Mesenchymal stem cell (in vitro differentiated cells and primary cell): Measurements from ENCODE around the gene TAF1A.

Experiments used
- DNase-seq: peaks from one replicate; pipeline ENCODE4 v3.0.0-alpha.2; 2013
- H2AFZ ChIP-seq: one replicate; pipeline ENCODE4 v1.6.1; 2013; ENCODE audit warnings: low read depth, mild to moderate bottlenecking, control low read depth, inconsistent platforms, low read length, moderate library complexity
- H2AK5ac ChIP-seq: 2 replicates; pipeline ENCODE4 v1.6.1; 2013; ENCODE audit warnings: low read length, moderate library complexity, mild to moderate bottlenecking, inconsistent platforms; ENCODE audit not compliant: severe bottlenecking
- H2BK120ac ChIP-seq: one replicate; pipeline ENCODE4 v1.6.1; 2013; ENCODE audit warnings: low read depth, mild to moderate bottlenecking, inconsistent platforms, low read length, moderate library complexity
- H2BK12ac ChIP-seq, 2 experiments: one replicate each; pipeline ENCODE4 v1.6.1; 2013; ENCODE audit warnings: inconsistent platforms in 2 of 2, low read length in 2 of 2, mild to moderate bottlenecking in 2 of 2, moderate library complexity in 2 of 2, control low read depth in 1 of 2
- H2BK15ac ChIP-seq: one replicate; pipeline ENCODE4 v1.6.1; 2013; ENCODE audit warnings: mild to moderate bottlenecking, low read depth, inconsistent platforms; ENCODE audit not compliant: poor library complexity, severe bottlenecking
- H2BK5ac ChIP-seq: 2 replicates; pipeline ENCODE4 v1.6.1; 2013; ENCODE audit warnings: low read depth, mild to moderate bottlenecking, low read length, control low read depth, inconsistent platforms; ENCODE audit not compliant: poor library complexity, severe bottlenecking
- H3K14ac ChIP-seq, 2 experiments: one replicate each; pipeline ENCODE4 v1.6.1; 2013; ENCODE audit warnings: inconsistent platforms in 2 of 2, low read length in 2 of 2, control low read depth in 1 of 2, mild to moderate bottlenecking in 1 of 2, moderate library complexity in 1 of 2
- H3K18ac ChIP-seq, 2 experiments: one replicate each; pipeline ENCODE4 v1.6.1; 2013; ENCODE audit warnings: inconsistent platforms in 2 of 2, low read length in 2 of 2, control low read depth in 1 of 2, low read depth in 1 of 2, mild to moderate bottlenecking in 1 of 2
- H3K23ac ChIP-seq, 2 experiments: one replicate each; pipeline ENCODE4 v1.6.1; 2013; ENCODE audit warnings: inconsistent platforms in 2 of 2, low read length in 2 of 2, mild to moderate bottlenecking in 2 of 2, moderate library complexity in 2 of 2, control low read depth in 1 of 2
- H3K27ac ChIP-seq: 2 replicates; pipeline ENCODE4 v1.5.1; 2013; ENCODE audit warnings: mild to moderate bottlenecking, moderate library complexity, low read length, control low read depth, inconsistent platforms; ENCODE audit not compliant: poor library complexity, severe bottlenecking
- H3K27me3 ChIP-seq, 2 experiments: 2 replicates each; pipeline versions ENCODE4 v1.6.1 to v1.7.0; 2013; ENCODE audit warnings: low read length in 2 of 2, mild to moderate bottlenecking in 2 of 2, moderate library complexity in 2 of 2, control low read depth in 1 of 2, inconsistent platforms in 1 of 2; ENCODE audit not compliant: control insufficient read depth in 1 of 2, insufficient read depth in 1 of 2
- H3K36me3 ChIP-seq, 2 experiments: 2 replicates each; pipeline versions ENCODE4 v1.6.1 to v1.7.0; 2013; ENCODE audit warnings: low read length in 2 of 2, control low read depth in 1 of 2, inconsistent platforms in 1 of 2, low read depth in 1 of 2, mild to moderate bottlenecking in 1 of 2; ENCODE audit not compliant: insufficient read depth in 2 of 2, control insufficient read depth in 1 of 2
- H3K4ac ChIP-seq, 2 experiments: one replicate each; pipeline ENCODE4 v1.6.1; 2013; ENCODE audit warnings: inconsistent platforms in 2 of 2, low read length in 2 of 2, mild to moderate bottlenecking in 2 of 2, moderate library complexity in 2 of 2, control low read depth in 1 of 2, low read depth in 1 of 2
- H3K4me1 ChIP-seq: 2 replicates; pipeline ENCODE4 v1.6.1; 2013; ENCODE audit warnings: low read depth, low read length, control low read depth; ENCODE audit not compliant: control insufficient read depth, insufficient read depth
- H3K4me2 ChIP-seq: 2 replicates; pipeline ENCODE4 v1.6.1; 2013; ENCODE audit warnings: low read length, mild to moderate bottlenecking, inconsistent platforms; ENCODE audit not compliant: poor library complexity, severe bottlenecking
- H3K4me3 ChIP-seq, 2 experiments: 2 replicates each; pipeline versions ENCODE4 v1.5.1 to v1.7.0; 2013; ENCODE audit warnings: low read length in 2 of 2, mild to moderate bottlenecking in 2 of 2, control low read depth in 1 of 2, low read depth in 1 of 2; ENCODE audit not compliant: insufficient read depth in 1 of 2
- H3K79me1 ChIP-seq: replicated peaks from 2 replicates; pipeline ENCODE4 v1.6.1; 2013; ENCODE audit warnings: mild to moderate bottlenecking, control low read depth, low read length, inconsistent platforms; ENCODE audit not compliant: poor library complexity, severe bottlenecking
- H3K9ac ChIP-seq: 2 replicates; pipeline ENCODE4 v1.7.0; 2013; ENCODE audit warnings: mild to moderate bottlenecking, low read length, moderate library complexity
- H3K9me3 ChIP-seq: 2 replicates; pipeline ENCODE4 v1.7.0; 2013; ENCODE audit warnings: mild to moderate bottlenecking, low read length; ENCODE audit not compliant: control insufficient read depth
- H4K8ac ChIP-seq: one replicate; pipeline ENCODE4 v1.6.1; 2013; ENCODE audit warnings: inconsistent platforms, mild to moderate bottlenecking, low read length, moderate library complexity
- H4K91ac ChIP-seq: one replicate; pipeline ENCODE4 v1.6.1; 2013; ENCODE audit warnings: mild to moderate bottlenecking, low read length, inconsistent platforms
- WGBS: methylation state at CpG from one replicate; pipeline ENCODE4 v1.1.7; 2013; ENCODE audit warnings: mixed read lengths; 5-methylcytosine and 5-hydroxymethylcytosine counted together

Gene TAF1A

DNA sequence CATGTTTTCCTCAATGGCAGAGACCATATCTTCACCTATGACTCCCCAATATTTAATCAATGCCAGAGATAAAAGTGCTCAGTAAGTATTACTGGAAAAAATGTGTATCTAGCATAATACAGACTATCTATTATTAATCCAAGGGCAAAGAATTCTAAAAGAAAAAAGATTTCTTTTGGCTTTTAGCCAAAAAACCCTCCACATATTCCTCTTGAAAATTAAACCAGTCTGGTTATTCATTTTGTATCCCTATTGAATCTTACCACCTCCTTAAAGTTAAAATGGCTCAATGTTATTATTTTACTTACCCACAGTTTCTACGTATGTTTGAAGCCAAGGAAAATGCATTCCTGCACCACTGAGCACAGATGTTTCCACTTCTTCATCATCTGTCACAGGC is 1.6 kb downstream of the TAF1A start:
- Histone ChIP-seq H3K79me1 (peaks cover 14% of the 10 kb centered on the region), H2AFZ (no peak overlapping the region), H4K91ac (no peak overlapping the region), H3K9ac (peak overlapping the region; percentile 94), H2BK15ac (no peak overlapping the region), H3K27ac (no peak overlapping the region), H2BK120ac (no peak overlapping the region), H3K27me3 (no peaks in the 10 kb centered on the region), H3K4me1 (peaks cover 3% of the 10 kb centered on the region), H2BK12ac (no peak overlapping the region), H3K36me3 (peaks cover 0 to 36% of the 10 kb centered on the region in 2 experiments), H3K9me3 (no peaks in the 10 kb centered on the region), H2BK5ac (no peak overlapping the region), H3K4me3 (peak overlapping the region in 1 of 2 experiments; percentile 89), H3K4me2 (no peak overlapping the region), H3K18ac (no peak overlapping the region), H2AK5ac (no peak overlapping the region), H3K23ac (no peak overlapping the region), H3K4ac (no peak overlapping the region), H3K14ac (no peak overlapping the region), H4K8ac (no peak overlapping the region)
- WGBS: 93% methylated on average over 1 of the region's 1 CpG
- DNase-seq: no peak

DNA sequence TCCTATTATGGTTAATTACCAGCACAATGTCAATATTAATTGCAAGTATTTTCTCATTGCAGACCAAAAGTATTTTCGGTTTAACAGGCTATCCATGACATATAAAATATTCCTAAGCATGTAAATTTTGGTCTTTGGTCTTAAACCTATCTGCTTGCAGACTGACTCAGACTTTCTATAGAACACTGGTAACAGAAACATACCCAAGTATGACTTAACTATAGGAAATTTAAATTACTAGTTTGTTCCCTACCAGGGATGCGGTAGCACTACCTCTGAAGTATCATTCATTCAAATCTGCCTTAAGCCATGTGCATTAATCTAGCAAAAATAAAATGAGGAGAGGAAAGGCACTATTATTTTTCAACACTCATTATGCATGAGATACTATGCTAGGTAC is 2.9 kb downstream of the TAF1A start:
- H2BK15ac ChIP-seq: no peak overlapping the region
- H2BK12ac ChIP-seq: no peak overlapping the region
- H2BK5ac ChIP-seq: no peak overlapping the region
- H3K9me3 ChIP-seq: no peaks in the 10 kb centered on the region
- H3K23ac ChIP-seq: no peak overlapping the region
- no peak overlapping the region for H3K4me2 ChIP-seq
- H3K9ac ChIP-seq: no peak overlapping the region
- no peaks in the 10 kb centered on the region for H3K27me3 ChIP-seq
- H2BK120ac ChIP-seq: no peak overlapping the region
- H2AFZ ChIP-seq: no peak overlapping the region
- H3K4me3 ChIP-seq: no peak overlapping the region
- peaks cover 17% of the 10 kb centered on the region for H3K79me1 ChIP-seq
- H3K36me3 ChIP-seq: peaks cover 4 to 48% of the 10 kb centered on the region in 2 experiments
- no peak overlapping the region for H3K18ac ChIP-seq
- no peak overlapping the region for H3K14ac ChIP-seq
- no peak overlapping the region for H4K8ac ChIP-seq
- no peak overlapping the region for H3K4ac ChIP-seq
- H4K91ac ChIP-seq: no peak overlapping the region
- H3K4me1 ChIP-seq: peaks cover 3% of the 10 kb centered on the region
- DNase-seq: no peak
- WGBS: 100% methylated on average over 1 of the region's 2 CpGs
- H2AK5ac ChIP-seq: no peak overlapping the region
- H3K27ac ChIP-seq: no peak overlapping the region

DNA sequence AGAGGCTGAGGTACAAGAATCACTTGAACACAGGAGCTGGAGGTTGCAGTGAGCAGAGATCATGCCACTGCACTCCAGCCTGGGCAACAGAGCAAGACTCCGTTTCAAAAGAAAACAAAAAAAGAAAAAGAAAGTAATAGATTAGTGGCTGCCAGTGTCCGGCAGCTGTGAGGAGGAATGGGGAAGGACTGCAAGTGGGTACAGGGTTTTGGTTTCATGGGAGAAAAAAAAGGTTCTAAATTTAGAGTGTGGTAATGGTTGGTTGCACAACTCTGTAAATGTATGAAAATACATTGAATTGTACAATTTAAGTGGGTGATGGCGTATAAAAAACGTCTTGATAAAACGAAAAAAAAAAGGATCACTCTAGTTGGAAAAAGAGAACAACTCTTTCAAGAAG is 6.7 kb downstream of the TAF1A start:
- no peak overlapping the region for H2AK5ac ChIP-seq
- H3K27ac ChIP-seq: no peak overlapping the region
- no peak overlapping the region for H3K4me3 ChIP-seq
- H2AFZ ChIP-seq: no peak overlapping the region
- no peak overlapping the region for H2BK5ac ChIP-seq
- no peaks in the 10 kb centered on the region for H3K27me3 ChIP-seq
- no peak overlapping the region for H2BK12ac ChIP-seq
- H3K4ac ChIP-seq: no peak overlapping the region
- peaks cover 13% of the 10 kb centered on the region for H3K79me1 ChIP-seq
- H3K14ac ChIP-seq: no peak overlapping the region
- no peaks in the 10 kb centered on the region for H3K4me1 ChIP-seq
- H3K9me3 ChIP-seq: no peaks in the 10 kb centered on the region
- no peak overlapping the region for H3K9ac ChIP-seq
- no peak overlapping the region for H4K8ac ChIP-seq
- no peak overlapping the region for H3K4me2 ChIP-seq
- no peak overlapping the region for H3K18ac ChIP-seq
- WGBS: 97% methylated on average over 5 of the region's 5 CpGs
- H3K36me3 ChIP-seq: peaks cover 4 to 61% of the 10 kb centered on the region in 2 experiments
- H2BK120ac ChIP-seq: no peak overlapping the region
- no peak overlapping the region for H3K23ac ChIP-seq
- no peak overlapping the region for H4K91ac ChIP-seq
- no peak overlapping the region for H2BK15ac ChIP-seq
- no peak for DNase-seq

DNA sequence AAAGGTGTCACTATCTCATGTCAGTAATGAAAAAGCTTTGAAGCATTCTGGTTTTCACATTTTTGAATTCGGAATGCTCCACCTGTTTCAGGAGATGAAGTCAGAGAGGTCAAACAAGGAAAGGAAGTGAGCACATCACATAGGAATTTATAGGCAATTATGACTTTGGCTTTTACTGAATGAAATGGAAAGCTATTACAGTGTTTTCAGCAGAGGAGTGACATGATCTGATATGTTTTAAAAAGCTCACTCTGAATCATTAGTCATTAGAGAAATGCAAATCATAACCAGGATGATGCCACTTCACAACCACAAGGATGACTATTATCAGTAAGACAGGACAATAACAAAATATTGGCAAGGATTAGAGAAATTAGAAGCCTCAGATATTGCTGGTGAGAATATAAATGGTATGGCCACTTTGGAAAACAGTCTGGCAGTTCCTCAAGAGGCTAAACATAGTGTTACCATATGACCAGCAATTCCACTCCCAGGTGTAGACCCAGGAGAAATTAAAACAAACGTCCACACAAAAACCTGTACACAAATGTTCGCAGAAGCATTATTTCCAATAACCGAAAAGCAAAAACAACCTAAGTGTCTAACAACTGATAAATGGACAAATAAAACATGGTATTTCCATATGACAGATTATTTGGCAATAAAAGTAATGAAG is 7.5 kb downstream of the TAF1A start:
- H3K27ac ChIP-seq: no peak overlapping the region
- H4K8ac ChIP-seq: no peak overlapping the region
- H3K9me3 ChIP-seq: no peaks in the 10 kb centered on the region
- no peak overlapping the region for H2BK15ac ChIP-seq
- H3K4me3 ChIP-seq: no peak overlapping the region
- H3K4me2 ChIP-seq: no peak overlapping the region
- H3K18ac ChIP-seq: no peak overlapping the region
- H3K27me3 ChIP-seq: no peaks in the 10 kb centered on the region
- no peak for DNase-seq
- no peak overlapping the region for H2AFZ ChIP-seq
- H2AK5ac ChIP-seq: no peak overlapping the region
- H3K23ac ChIP-seq: no peak overlapping the region
- H2BK5ac ChIP-seq: no peak overlapping the region
- WGBS: 71% methylated on average over 3 of the region's 4 CpGs
- H2BK12ac ChIP-seq: no peak overlapping the region
- peaks cover 4 to 60% of the 10 kb centered on the region in 2 experiments for H3K36me3 ChIP-seq
- no peak overlapping the region for H3K4ac ChIP-seq
- H3K9ac ChIP-seq: peak overlapping the region; percentile 3
- H3K4me1 ChIP-seq: no peaks in the 10 kb centered on the region
- H3K79me1 ChIP-seq: peaks cover 13% of the 10 kb centered on the region
- no peak overlapping the region for H2BK120ac ChIP-seq
- no peak overlapping the region for H4K91ac ChIP-seq
- no peak overlapping the region for H3K14ac ChIP-seq
